GM21576 (cell line): Measurements from ENCODE around the gene NCOA3.
"Not testable (repeated sequence)": the region's sequence is repeated elsewhere in the genome, so short reads cannot be mapped to it uniquely, and the experiment has no call there.

Source experiments
- ATAC-seq: cut with Tn5 transposase; IDR thresholded peaks from one replicate; pipeline ENCODE4 v1.9.1; 2021; ENCODE audit warnings: mild to moderate bottlenecking, moderate library complexity; ENCODE audit not compliant: unreplicated experiment

The NCOA3 gene

GRCh38 chr20:47500082-47500481 lies 1.6 kb upstream of the NCOA3 start:
- ATAC-seq: not testable (repeated sequence)

- no peak for ATAC-seq
These were observed 1.1 kb upstream of the NCOA3 start for GRCh38 chr20:47500554-47500953.

- no peak for ATAC-seq
These were observed 588 bp upstream of the NCOA3 start for GRCh38 chr20:47501116-47501481.

GRCh38 chr20:47502271-47503239 lies 868 bp downstream of the NCOA3 start:
- no peak for ATAC-seq

- no peak for ATAC-seq
These were observed 2.0 kb downstream of the NCOA3 start for GRCh38 chr20:47503685-47504084.

- ATAC-seq: no peak
These were observed 4.6 kb downstream of the NCOA3 start for GRCh38 chr20:47506335-47506734.

GRCh38 chr20:47506850-47507249 lies 5.2 kb downstream of the NCOA3 start:
- no peak for ATAC-seq

- not testable (repeated sequence) for ATAC-seq
These were observed 5.7 kb downstream of the NCOA3 start for GRCh38 chr20:47507275-47507981.

GRCh38 chr20:47508278-47508677 lies 6.6 kb downstream of the NCOA3 start:
- ATAC-seq: no peak

GRCh38 chr20:47509104-47509661 lies 7.5 kb downstream of the NCOA3 start:
- no peak for ATAC-seq

GRCh38 chr20:47509685-47510084 lies 8.0 kb downstream of the NCOA3 start:
- no peak for ATAC-seq

- ATAC-seq: no peak
These were observed 14.2 kb downstream of the NCOA3 start for GRCh38 chr20:47515843-47516242.

- no peak for ATAC-seq
These were observed 19.5 kb downstream of the NCOA3 start for GRCh38 chr20:47521059-47521808.

- no peak for ATAC-seq
These were observed 22.5 kb downstream of the NCOA3 start for GRCh38 chr20:47524015-47524784.

GRCh38 chr20:47527004-47527800 lies 25.5 kb downstream of the NCOA3 start:
- no peak for ATAC-seq

GRCh38 chr20:47529840-47530239 lies 28.2 kb downstream of the NCOA3 start:
- ATAC-seq: no peak

GRCh38 chr20:47531458-47531857 lies 29.8 kb downstream of the NCOA3 start:
- no peak for ATAC-seq

- ATAC-seq: no peak
These were observed 30.3 kb downstream of the NCOA3 start for GRCh38 chr20:47532002-47532401.

- ATAC-seq: no peak
These were observed 31.9 kb downstream of the NCOA3 start for GRCh38 chr20:47533518-47534062.
